OCI-LY1 (cell line): Measurements from ENCODE around the gene LMNA.

Experiments used
- CTCF ChIP-seq: fragments of 200-600 bp; sonication (generic), shearing (Covaris generic); IDR thresholded peaks from 2 replicates; pipeline ENCODE4 v1.5.1; 2017; ENCODE audit warnings: mild to moderate bottlenecking, antibody characterized with exemption, low read length, moderate library complexity, mixed read lengths
- EZH2 ChIP-seq: fragments of 200-600 bp; sonication (generic), shearing (Covaris generic); IDR thresholded peaks from 2 replicates; pipeline ENCODE4 v1.8.0; 2017; ENCODE audit warnings: borderline replicate concordance, mixed run types, mild to moderate bottlenecking, antibody characterized with exemption, low read length, moderate library complexity, mixed read lengths

- TF ChIP-seq CTCF = no peak
- no peak for TF ChIP-seq EZH2
These were observed 2.0 kb upstream of the LMNA start for GRCh38 chr1:156112276-156113137.
